Natural killer cell treated with Interleukin-12 subunit alpha and Interleukin-12 subunit beta and Interleukin-15 and Interleukin-18, amount 100 ng/mL, for 72 hours (primary cell): ENCODE results near the gene RAB40A. TPM values are rescaled to one million over a fixed set of nuclear protein-coding genes. Genes with fewer than 3 reads are reported as not detected.
"Not testable (repeated sequence)": the region's sequence is repeated elsewhere in the genome, so short reads cannot be mapped to it uniquely, and the experiment has no call there.

Experiments
- ATAC-seq, 2 donors: fragments of 150-1000 bp; cut with Tn5 transposase in 1 of 2; sonication (Bioruptor Pico), chemical (Tn5 transposase) in 1 of 2; 2 replicates each; pipeline ENCODE4 v1.10.0; 2021
- DNase-seq: peaks from one replicate; pipeline ENCODE4 v3.0.0; 2022; ENCODE audit warnings: low spot score
- H3K27ac Mint-ChIP-seq, 2 donors: 1 replicate in 1 of 2; 2 replicates in 1 of 2; pipeline ENCODE4 v1.8.0; 2022; ENCODE audit warnings: mixed read lengths in 2 of 2, mild to moderate bottlenecking in 1 of 2, moderate library complexity in 1 of 2
- H3K27me3 Mint-ChIP-seq, 2 donors: 1 replicate in 1 of 2; 2 replicates in 1 of 2; pipeline ENCODE4 v1.8.0; 2022; ENCODE audit warnings: mixed read lengths in 2 of 2
- H3K36me3 Mint-ChIP-seq: one replicate; pipeline ENCODE4 v1.8.0; 2022; ENCODE audit warnings: mixed read lengths
- H3K4me1 Mint-ChIP-seq, 2 donors: 1 replicate in 1 of 2; 2 replicates in 1 of 2; pipeline ENCODE4 v1.8.0; 2022; ENCODE audit warnings: low read depth in 2 of 2, mixed read lengths in 2 of 2, mild to moderate bottlenecking in 1 of 2
- H3K4me3 Mint-ChIP-seq: one replicate; pipeline ENCODE4 v1.8.0; 2022; ENCODE audit warnings: mixed read lengths
- H3K9me3 Mint-ChIP-seq: 2 replicates; pipeline ENCODE4 v1.8.0; 2022; ENCODE audit warnings: mixed read lengths
- total RNA-seq, 2 donors: library from RNA; stranded (reverse); gene quantifications; one replicate each; pipeline ENCODE4 v1.2.3, GENCODE V29; 2022

Gene RAB40A
- total RNA-seq, 2 donors from 2014 or later = 0.31 TPM; not detected in 1

DNA sequence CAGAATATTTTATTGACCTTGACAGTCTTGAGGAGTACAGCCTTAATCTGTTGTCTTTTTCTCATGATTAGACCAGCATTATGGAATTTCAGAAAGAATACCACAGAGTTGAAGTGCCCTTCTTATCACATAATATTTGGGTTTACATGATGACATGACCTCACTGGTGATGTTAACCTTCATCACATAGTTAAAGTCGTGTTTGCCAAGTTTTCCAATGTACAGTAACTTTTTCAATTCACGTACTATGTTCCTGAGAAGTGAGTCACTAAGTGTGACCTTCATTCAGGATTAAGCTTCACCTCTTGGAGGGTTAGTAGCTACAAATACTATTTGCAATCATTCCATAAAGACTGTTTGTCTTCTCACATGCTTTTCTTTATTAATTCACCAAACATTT lies 52.1 kb downstream of the RAB40A start:
- DNase-seq (no peak), ATAC-seq (no peak)
- Mint-ChIP-seq H3K4me3 (no peak overlapping the region), H3K27ac (no peak overlapping the region), H3K4me1 (peaks cover 4 to 5% of the 10 kb centered on the region in 2 donors), H3K27me3 (peaks cover 19 to 26% of the 10 kb centered on the region in 2 donors), H3K36me3 (no peaks in the 10 kb centered on the region), H3K9me3 (no peaks in the 10 kb centered on the region)

DNA sequence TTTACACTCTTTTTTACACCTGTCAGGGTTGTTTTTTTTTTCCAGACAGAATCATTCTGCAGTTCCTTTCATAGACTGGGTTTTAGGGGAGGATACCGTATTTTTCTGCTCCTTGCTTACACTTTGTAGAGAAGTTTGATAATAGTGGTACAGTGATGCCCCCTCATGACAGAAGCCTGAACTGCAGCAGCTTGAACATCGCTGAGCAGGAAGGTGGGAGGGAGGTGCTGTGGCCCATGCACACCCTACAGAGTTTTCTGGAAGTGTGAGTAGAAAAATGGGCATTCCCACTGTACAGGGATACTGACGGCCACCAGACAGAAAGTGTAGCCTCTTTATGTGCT lies 54.5 kb downstream of the RAB40A start:
- no peak overlapping the region for H3K27ac Mint-ChIP-seq
- H3K4me3 Mint-ChIP-seq = peak overlapping the region; percentile 79
- peak; percentile 73 to 82 for ATAC-seq
- peak; percentile 65 for DNase-seq
- peaks cover 23 to 27% of the 10 kb centered on the region in 2 donors for H3K27me3 Mint-ChIP-seq
- no peaks in the 10 kb centered on the region for H3K36me3 Mint-ChIP-seq
- H3K9me3 Mint-ChIP-seq = no peaks in the 10 kb centered on the region
- peaks cover 4 to 5% of the 10 kb centered on the region in 2 donors for H3K4me1 Mint-ChIP-seq

DNA sequence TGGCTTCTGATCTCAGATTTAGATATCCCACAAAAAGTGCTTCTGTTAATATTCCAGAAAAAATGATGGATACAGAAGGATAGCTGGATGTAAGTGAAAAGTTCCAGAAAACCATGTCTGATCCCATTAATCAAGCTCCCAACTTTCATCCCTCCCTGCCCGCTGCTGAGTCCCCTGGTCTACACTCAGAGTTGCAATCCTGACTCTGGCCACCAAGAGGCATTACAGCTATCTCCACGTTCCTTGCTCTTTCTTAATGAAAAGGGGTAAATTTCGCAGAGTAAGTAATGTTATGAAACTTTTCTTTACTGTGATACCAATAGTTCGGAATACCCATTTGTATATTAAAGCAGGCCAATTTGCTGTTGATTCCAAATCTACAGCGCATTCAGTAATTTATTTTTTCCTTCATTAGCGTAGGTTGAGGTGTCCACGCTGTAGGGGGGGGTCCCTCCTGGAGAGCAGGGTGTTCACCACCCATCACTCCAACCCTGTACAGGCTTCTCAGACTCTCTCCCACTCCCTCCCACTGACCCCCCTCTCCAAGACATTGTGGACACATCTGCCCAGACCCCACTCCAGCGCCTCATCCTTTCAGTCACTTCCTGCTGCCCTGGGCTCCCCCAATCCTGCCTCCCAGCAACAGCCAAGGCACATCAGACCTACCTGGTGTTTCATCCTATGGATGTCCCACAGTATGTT lies 55.1 kb downstream of the RAB40A start:
- H3K4me1 Mint-ChIP-seq = peaks cover 4 to 5% of the 10 kb centered on the region in 2 donors
- peaks cover 23% of the 10 kb centered on the region in 2 donors for H3K27me3 Mint-ChIP-seq
- DNase-seq (no peak), ATAC-seq (peak in 1 of 2 donors; percentile 64)
- peak overlapping the region; percentile 79 for H3K4me3 Mint-ChIP-seq
- no peak overlapping the region for H3K27ac Mint-ChIP-seq
- no peaks in the 10 kb centered on the region for H3K9me3 Mint-ChIP-seq
- H3K36me3 Mint-ChIP-seq = no peaks in the 10 kb centered on the region

DNA sequence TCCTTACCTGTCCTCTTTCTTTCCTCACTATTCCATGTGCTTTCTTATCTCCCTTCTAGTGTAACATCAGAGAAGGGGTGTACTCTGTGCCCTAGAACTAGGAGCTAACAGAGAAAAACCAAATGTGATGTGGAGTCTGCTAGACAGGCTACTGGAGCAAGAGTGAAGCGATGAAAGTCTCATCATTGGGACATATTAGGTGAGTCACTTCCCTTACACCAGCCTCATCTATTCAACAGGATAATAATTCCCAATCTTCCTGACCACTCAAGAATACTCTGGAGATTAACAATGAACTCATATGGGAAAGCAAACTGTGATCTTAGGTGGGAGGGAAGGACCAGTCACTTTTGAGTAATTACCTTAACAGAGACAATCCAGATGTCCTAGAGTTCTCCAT lies 58.1 kb downstream of the RAB40A start:
- DNase-seq (no peak), ATAC-seq (no peak)
- Mint-ChIP-seq H3K9me3 (no peaks in the 10 kb centered on the region), H3K27ac (no peak overlapping the region), H3K4me1 (peaks cover 4 to 5% of the 10 kb centered on the region in 2 donors), H3K27me3 (peaks cover 15 to 17% of the 10 kb centered on the region in 2 donors), H3K36me3 (no peaks in the 10 kb centered on the region), H3K4me3 (no peak overlapping the region)

- H3K27ac Mint-ChIP-seq, DNase-seq, H3K4me3 Mint-ChIP-seq, H3K36me3 Mint-ChIP-seq, H3K9me3 Mint-ChIP-seq, ATAC-seq, H3K4me1 Mint-ChIP-seq: not testable (repeated sequence)
- H3K27me3 Mint-ChIP-seq = peaks cover 15 to 17% of the 10 kb centered on the region in 2 donors
These were observed 59.1 kb downstream of the RAB40A start for GRCh38 chrX:103460001-103460755.

DNA sequence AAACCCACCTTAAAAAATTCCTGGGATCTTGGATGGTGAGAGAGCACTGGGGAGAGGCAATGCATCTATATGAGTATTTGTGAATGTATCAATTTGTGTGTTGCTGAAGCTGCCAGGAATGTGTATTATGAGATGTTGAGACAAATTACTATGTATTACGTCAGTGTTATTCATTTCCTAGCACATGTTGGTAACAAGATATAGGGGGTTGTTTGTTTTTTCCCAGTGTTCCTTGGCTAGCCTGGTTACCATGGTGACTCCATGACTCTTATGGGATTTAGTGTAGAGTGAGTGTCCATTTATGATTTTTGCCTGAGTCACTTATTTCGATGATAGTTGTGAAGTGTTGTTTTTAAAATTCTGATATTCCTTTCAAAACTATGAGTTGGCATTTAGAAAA lies 65.6 kb downstream of the RAB40A start:
- DNase-seq = no peak
- no peak for ATAC-seq
- H3K27ac Mint-ChIP-seq = no peak overlapping the region
- H3K27me3 Mint-ChIP-seq = peaks cover 5% of the 10 kb centered on the region in 2 donors
- no peaks in the 10 kb centered on the region for H3K9me3 Mint-ChIP-seq
- H3K36me3 Mint-ChIP-seq = no peaks in the 10 kb centered on the region
- no peaks in the 10 kb centered on the region for H3K4me1 Mint-ChIP-seq
- no peak overlapping the region for H3K4me3 Mint-ChIP-seq

Other genes with a start within 250 kb of the RAB40A start
- not detected for gene TCEAL5, start 242.7 kb downstream of the RAB40A start, total RNA-seq
- 1 to 10 TPM; 2.3 to 2.6 TPM for gene BEX2, start 208.5 kb downstream of the RAB40A start, total RNA-seq
- not detected for gene TCEAL7, start 189.2 kb downstream of the RAB40A start, total RNA-seq
- under 1 TPM in 1 of 2 donors, not detected in 1; 0.90 TPM for gene TCEAL9, start 163.0 kb downstream of the RAB40A start, total RNA-seq
- under 1 TPM in 1 of 2 donors, not detected in 1; 0.52 TPM for gene BEX3, start 143.0 kb downstream of the RAB40A start, total RNA-seq
- 1 to 10 TPM; 4.0 to 8.2 TPM for gene TCEAL4, start 66.0 kb upstream of the RAB40A start, total RNA-seq
- gene TCEAL3, start 88.5 kb upstream of the RAB40A start, total RNA-seq = 1 to 10 TPM; 4.6 to 5.4 TPM
- 1 to 10 TPM; 4.3 to 4.5 TPM for gene TCEAL1, start 109.5 kb upstream of the RAB40A start, total RNA-seq
- gene MORF4L2, start 167.2 kb upstream of the RAB40A start, total RNA-seq = 100 to 1,000 TPM; 176 to 184 TPM
- not detected for gene TMEM31, start 191.4 kb upstream of the RAB40A start, total RNA-seq